ENCODE data around the gene MSH3. TPM values are rescaled to one million over a fixed set of nuclear protein-coding genes. Genes with fewer than 3 reads are reported as not detected.
"Not testable (repeated sequence)": the region's sequence is repeated elsewhere in the genome, so short reads cannot be mapped to it uniquely, and the experiment has no call there.

MSH3 gene
- total RNA-seq, 1 donor from 2014 or later = 7.8 TPM

DNA sequence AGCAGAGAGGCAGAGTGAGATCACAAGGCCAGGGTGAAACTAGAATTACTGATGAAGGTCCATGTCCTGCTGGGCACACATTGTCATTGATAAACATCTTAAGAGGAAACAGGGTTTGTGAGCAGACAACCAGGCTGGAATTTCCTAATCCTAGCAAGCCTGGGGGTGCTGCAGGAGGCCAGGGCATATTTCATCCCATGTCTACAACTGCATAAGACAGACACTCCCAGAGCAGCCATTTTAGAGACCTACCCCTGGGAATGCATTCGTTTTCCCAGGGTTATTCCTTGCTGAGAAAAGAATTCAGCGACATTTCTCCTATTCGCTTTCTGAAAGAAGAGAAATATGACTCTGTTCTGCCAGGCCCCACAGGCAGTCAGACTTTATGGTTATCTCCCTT is 248.2 kb downstream of the MSH3 start:
- not testable (repeated sequence) for DNase-seq (ENCODE audit: low read depth in 2 of 2)

DNA sequence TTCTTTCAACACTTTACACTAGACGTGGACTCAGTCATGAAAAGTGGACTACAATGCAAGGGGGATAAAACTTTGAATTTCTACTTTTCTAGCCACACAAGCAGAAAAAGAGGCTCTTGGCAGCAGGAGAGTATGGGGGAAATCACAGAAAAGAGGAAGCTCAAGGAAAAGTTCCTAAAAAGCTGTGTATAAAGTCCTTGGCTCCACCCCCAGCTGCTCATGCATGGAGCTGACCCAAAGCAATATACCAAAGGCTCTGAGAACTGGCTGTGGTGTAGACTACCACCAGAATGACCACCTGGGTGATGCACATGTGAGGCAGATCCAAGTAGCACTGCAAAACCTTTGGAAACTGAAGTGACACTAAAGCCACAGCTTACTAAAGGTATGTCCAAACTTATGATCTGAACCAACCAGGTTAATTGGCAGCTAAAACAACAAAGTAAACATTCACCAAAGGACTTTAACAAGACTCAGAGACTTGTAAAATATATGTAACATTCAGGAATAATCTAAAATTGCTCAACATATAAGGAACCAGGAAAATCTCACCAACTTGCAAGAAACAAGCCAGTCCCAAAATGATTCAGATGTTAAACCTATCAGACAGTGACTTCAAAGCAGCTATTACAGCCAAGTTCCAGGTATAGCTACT is 250.2 kb downstream of the MSH3 start:
- DNase-seq (ENCODE audit: low read depth in 2 of 2) = no peak

DNA sequence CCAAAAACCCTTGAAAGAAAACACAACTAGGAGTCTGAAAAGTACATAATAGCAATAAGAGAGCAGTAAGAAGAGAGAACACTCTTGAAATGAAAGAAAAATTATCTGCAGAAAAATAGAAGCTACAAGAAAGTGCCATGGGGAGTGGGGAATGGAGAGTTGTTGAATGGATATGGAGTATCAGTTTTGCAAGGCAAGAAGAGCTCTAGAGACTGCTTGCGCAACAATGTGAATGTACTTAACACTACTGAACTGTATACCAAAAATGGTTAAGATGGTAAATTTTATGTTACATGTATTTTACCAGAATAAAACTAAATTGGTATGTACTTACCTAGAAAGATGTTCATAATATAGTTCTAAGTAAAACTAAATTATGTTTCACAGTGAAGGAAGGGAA is 251.0 kb downstream of the MSH3 start:
- DNase-seq (ENCODE audit: low read depth in 2 of 2) = no peak

DNA sequence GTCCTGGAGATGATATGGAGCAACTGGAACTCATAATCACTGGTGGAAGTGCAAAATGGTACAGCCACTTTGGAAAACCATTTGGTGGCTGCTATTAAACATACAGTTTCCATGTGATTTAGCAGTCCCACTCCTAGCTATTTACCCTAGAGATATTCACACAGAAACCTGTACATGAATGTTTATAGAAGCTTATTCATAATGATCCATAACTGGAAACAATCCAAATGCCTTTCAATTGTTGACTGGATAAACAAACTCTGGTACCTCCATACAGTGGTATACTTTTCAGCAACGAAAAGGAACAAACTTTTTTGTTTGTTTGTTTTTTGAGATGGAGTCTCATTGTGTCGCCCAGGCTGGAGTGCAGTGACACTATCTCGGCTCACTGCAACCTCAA is 258.0 kb downstream of the MSH3 start:
- DNase-seq (ENCODE audit: low read depth in 2 of 2) = no peak

DNA sequence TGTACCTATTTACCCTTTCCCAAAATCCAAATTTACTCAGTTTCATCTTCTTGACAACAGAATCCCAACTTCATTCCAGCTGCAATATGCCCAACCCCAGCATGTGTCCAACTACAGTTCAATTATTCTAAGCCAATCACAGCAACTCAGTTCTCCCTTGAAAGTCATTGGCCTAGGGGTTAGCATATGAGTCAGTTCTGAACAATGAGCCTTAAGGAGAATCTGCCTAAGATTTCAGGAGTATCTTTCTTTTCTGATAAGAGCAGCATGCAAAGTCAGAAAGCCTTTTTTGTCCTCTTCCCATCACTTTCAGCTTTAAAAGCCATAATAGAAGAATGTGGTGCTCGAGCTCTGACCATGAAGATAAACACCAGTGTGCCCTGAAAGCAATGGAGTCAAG is 261.3 kb downstream of the MSH3 start:
- no peak for DNase-seq (ENCODE audit: low read depth in 2 of 2)

DNA sequence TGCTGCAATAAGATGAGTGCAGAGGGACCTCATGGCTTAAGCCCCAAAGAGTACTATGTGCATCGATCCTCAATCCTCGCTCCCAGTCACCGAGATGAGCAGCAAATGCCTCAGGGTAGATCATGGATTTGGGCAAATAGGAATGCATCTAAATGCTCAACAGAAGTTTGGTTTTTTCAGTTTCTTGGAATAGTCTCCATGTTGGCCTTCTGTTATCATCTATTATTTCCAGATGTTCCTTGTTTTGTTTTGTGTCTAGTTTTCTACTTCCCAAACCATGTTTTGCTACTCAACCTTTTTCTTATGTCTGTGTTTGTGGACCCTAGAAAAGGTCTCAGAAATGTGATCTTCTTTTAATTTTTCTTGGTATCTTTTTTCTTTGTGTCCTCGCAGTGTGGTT is 262.2 kb downstream of the MSH3 start:
- DNase-seq (ENCODE audit: low read depth in 2 of 2) = no peak

DNA sequence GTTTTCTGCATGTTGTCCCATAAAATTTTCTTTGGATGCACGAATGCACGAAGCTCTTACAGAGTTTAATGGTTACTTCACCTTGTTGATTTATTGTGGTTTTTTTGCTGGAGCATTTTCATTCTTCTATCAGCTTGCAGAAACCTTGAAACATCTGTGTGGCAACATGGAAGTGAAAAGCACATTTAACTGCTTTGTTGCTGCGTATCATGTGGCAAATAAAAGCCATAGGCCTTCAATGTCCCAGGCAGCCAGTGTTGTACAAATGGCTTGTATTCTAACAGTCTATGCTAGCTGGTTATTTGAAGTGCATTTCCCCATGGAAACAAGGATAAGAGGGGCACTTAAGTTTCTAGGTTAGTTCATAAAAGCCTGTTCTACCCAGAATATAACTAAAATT is 263.2 kb downstream of the MSH3 start:
- no peak for DNase-seq (ENCODE audit: low read depth in 2 of 2)

DNA sequence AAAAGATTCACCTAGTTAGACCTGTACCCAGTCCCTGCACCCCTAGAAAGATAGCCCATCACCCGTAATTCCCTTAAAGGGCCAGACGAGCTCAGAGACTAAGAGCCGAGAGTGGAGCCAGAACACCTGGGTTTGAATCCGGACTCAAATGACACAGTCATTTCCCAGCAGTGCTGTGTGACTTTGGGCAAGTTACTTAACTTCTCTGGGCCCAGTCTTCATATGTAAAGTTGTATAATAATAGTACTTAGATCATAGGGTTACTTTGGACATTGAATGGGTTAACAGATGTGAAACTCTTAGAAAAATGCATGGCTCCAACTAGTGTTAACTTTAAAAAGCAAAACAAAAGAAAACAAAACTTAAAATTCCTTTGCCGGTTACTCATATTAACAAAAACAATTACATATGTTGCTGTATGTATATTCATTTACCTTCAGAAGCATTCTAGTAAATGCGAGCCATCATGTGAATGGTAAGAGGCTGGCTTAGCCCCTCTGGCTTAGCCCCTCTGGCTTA is 265.3 kb downstream of the MSH3 start:
- DNase-seq (ENCODE audit: low read depth in 2 of 2) = no peak

DNA sequence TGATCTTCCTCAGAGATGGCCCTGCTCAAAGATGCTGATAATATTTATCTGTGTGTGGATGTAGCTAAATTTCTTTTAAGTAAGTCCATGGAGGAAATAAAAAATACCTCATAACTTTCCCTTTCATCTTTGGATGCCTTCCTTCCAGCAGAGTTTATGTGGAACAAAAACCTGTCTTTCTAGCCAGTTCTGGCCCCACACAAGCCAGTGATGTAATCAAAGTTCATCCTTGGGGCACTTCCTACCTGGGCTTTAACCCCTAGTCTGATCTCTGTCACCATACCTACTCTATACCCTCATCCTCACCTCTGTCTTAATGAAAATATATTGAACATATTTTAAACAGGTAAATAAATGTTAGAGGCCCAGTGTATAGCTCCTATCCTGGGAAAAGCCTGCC is 265.9 kb downstream of the MSH3 start:
- no peak for DNase-seq (ENCODE audit: low read depth in 2 of 2)

DNA sequence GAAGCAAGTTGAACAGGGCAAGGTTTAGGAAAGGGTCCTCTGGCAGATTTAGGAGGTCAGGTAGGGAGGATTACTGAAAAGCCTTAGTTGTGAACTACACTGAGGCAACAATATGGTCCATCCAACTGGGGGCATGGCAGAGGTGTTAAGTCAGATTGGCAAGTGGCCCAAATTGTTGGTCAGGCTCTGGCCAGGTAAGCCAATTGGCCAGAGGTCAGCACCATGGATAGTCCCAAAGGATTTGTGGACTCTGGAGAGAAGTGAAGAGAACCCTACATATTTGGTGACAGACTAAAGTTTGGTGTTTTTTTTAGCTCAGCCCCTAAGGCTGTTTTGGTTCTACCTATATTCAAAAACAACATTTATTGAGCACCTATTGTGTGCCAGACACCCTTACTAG is 266.6 kb downstream of the MSH3 start:
- peak in 1 of 2 donors; percentile 4 for DNase-seq (ENCODE audit: low read depth in 2 of 2)

DNA sequence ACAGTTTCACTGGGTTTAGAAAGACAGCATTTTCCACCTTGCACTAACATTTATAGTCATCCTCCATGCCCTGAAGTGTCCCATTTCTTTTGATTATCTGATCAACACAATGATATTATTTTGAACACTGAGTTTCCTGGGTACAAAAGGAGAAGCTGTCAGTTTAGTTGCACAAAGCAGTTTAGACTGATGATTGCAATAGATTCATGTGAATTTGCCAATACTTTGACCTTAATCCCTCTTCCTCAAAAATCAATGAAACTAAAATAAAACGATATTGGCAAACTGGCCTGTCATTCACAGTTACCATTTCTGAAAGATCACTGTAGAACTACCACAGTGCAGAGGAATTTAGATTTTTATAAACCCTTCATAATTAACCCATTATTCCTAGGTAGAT is 271.5 kb downstream of the MSH3 start:
- DNase-seq (ENCODE audit: low read depth in 2 of 2) = no peak

Other genes starting within 250 kb of the MSH3 start
- gene ZFYVE16, start 246.6 kb upstream of the MSH3 start, total RNA-seq = 25.2 and 34.8 TPM in 2 replicates
- 1.9 and 2.3 TPM in 2 replicates for gene FAM151B, start 166.6 kb upstream of the MSH3 start, total RNA-seq
- not detected in 2 replicates for gene ANKRD34B, start 84.4 kb upstream of the MSH3 start, total RNA-seq
- 15.3 and 23.9 TPM in 2 replicates for gene DHFR, start 331 bp downstream of the MSH3 start, total RNA-seq

Data from dermis microvascular lymphatic vessel endothelial cell (primary cell).